Skeletal muscle tissue (tissue), 4 donors: ENCODE results near the gene IL17RE. TPM values are rescaled to one million over a fixed set of nuclear protein-coding genes. Genes with fewer than 3 reads are reported as not detected.
"Not testable (repeated sequence)": the region's sequence is repeated elsewhere in the genome, so short reads cannot be mapped to it uniquely, and the experiment has no call there.

Experiments
- H3K27ac ChIP-seq: one replicate; pipeline ENCODE4 v1.7.0; 2013; ENCODE audit warnings: mild to moderate bottlenecking, low read depth, low read length, inconsistent platforms
- H3K27me3 ChIP-seq, 3 donors: one replicate each; pipeline ENCODE4 v1.7.0; 2013; ENCODE audit warnings: low read length in 3 of 3; ENCODE audit not compliant: control insufficient read depth in 3 of 3, insufficient read depth in 3 of 3
- H3K36me3 ChIP-seq, 3 donors: one replicate each; pipeline ENCODE4 v1.7.0; 2013; ENCODE audit warnings: low read length in 3 of 3; ENCODE audit not compliant: control insufficient read depth in 3 of 3, insufficient read depth in 3 of 3
- H3K4me1 ChIP-seq, 3 donors: one replicate each; pipeline ENCODE4 v1.7.0; 2013; ENCODE audit warnings: low read length in 3 of 3, mild to moderate bottlenecking in 3 of 3; ENCODE audit not compliant: control insufficient read depth in 3 of 3, insufficient read depth in 3 of 3
- H3K4me3 ChIP-seq, 3 donors: one replicate each; pipeline ENCODE4 v1.7.0; 2013; ENCODE audit warnings: low read length in 3 of 3
- H3K9ac ChIP-seq, 3 donors: one replicate each; pipeline ENCODE4 v1.7.0; 2013; ENCODE audit warnings: low read length in 3 of 3, mild to moderate bottlenecking in 3 of 3, moderate library complexity in 2 of 3, low read depth in 1 of 3
- H3K9me3 ChIP-seq, 3 donors: one replicate each; pipeline ENCODE4 v1.7.0; 2013; ENCODE audit warnings: low read length in 3 of 3; ENCODE audit not compliant: control insufficient read depth in 3 of 3
- total RNA-seq: library from RNA; depleted of rRNA; stranded (reverse); fragments of >200 nt; gene quantifications from one replicate; pipeline ENCODE4 v1.2.3, GENCODE V29; 2014
- donor health status: Osteomylitis.

Gene IL17RE
- total RNA-seq, 1 donor from 2014 or later: not detected

DNA sequence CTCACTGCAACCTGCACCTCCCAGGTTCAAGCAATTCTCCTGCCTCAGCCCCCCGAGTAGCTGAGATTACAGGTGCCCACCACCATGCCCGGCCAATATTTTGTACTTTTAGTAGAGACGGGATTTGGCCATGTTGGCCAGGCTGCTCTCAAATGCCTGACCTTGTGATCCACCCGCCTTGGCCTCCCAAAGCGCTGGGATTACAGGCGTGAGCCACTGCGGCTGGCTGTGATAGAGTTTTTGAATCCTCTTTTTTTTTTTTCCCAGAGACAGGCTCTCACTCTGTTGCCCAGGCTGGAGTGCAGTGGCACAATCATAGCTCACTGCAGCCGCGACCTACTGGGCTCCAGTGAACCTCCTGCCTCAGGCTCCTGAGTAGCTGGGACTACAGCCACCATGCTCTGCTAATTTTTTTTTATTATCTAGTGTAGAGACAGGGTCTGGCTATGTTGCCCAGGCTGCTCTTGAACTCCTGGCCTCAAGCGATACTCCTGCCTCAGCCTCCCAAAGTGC is 37.5 kb upstream of the IL17RE start:
- not testable (repeated sequence) for H3K9me3 ChIP-seq, H3K4me3 ChIP-seq, H3K27ac ChIP-seq, H3K36me3 ChIP-seq, H3K9ac ChIP-seq, H3K4me1 ChIP-seq, H3K27me3 ChIP-seq

- Histone ChIP-seq H3K27me3 (no peaks in the 10 kb centered on the region), H3K9ac (no peak overlapping the region), H3K36me3 (no peaks in the 10 kb centered on the region), H3K4me3 (no peak overlapping the region), H3K9me3 (no peaks in the 10 kb centered on the region), H3K4me1 (peaks cover 3 to 6% (median 3%) of the 10 kb centered on the region in 3 donors), H3K27ac (no peak overlapping the region)
These were observed 36.0 kb upstream of the IL17RE start for GRCh38 chr3:9866639-9867038.

DNA sequence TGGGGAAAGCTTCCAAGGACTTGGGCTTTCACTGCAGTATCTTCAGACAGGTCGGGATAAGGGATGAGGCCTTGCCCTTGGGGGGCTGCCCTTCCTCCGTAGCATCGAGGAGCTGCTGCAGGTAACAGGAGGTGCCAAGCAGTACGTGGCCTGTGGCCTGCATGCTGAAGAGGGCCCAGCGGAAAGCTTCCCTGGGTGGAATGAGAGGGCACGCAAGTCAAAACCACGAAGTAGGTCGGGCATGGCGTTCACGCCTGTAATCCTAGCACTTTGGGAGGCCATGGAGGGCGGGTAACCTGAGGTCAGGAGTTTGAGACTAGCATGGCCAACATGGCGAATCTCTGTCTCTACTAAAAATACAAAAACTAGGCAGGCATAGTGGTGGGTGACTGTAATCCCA is 35.5 kb upstream of the IL17RE start:
- Histone ChIP-seq H3K9ac (no peak overlapping the region), H3K36me3 (no peaks in the 10 kb centered on the region), H3K4me3 (no peak overlapping the region), H3K4me1 (peaks cover 3 to 6% (median 3%) of the 10 kb centered on the region in 3 donors), H3K27ac (no peak overlapping the region), H3K27me3 (no peaks in the 10 kb centered on the region), H3K9me3 (no peaks in the 10 kb centered on the region)

DNA sequence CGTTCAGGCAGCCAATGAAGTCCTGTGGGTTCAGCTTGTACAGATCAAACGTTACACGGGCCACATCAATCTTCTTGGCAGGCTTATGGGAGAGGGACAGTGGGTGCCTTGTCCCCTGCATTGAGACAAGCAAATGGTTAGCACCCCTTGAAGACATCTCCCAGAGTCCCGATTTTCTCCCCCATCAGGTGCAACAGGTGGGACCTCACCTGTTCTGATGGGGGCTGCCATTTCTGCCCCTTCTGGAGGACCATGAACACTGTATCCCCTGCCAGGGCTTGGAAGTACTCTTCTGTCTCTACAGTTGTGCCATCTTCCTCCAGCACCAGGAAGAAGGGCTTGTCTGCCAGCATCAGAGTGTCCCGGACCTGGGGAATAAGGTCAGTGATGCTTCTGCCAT is 32.7 kb upstream of the IL17RE start:
- no peak overlapping the region for H3K9ac ChIP-seq
- no peaks in the 10 kb centered on the region for H3K27me3 ChIP-seq
- no peaks in the 10 kb centered on the region for H3K9me3 ChIP-seq
- no peak overlapping the region for H3K4me3 ChIP-seq
- H3K4me1 ChIP-seq: no peaks in the 10 kb centered on the region
- H3K36me3 ChIP-seq: no peaks in the 10 kb centered on the region
- no peak overlapping the region for H3K27ac ChIP-seq

DNA sequence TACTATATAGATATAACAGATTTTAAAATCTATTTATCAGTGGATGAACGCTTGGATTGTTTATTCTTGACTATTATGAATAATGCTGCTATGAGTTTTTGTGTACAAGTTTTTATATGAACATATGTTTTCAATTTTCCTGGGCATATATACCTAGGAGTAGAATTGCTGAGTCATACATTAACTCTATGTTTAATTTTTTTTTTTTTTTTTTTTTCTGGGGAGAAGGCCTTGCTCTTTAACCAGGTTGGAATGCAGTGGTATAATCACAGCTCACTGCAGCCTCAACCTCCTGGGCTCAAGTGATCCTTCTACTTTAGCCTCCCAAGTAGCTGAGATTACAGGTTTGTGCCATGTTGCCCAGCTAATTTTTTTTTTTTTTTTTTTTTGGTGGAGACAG is 31.7 kb upstream of the IL17RE start:
- Histone ChIP-seq H3K27me3 (no peaks in the 10 kb centered on the region), H3K9ac (no peak overlapping the region), H3K27ac (no peak overlapping the region), H3K4me3 (no peak overlapping the region), H3K4me1 (no peaks in the 10 kb centered on the region), H3K9me3 (no peaks in the 10 kb centered on the region), H3K36me3 (no peaks in the 10 kb centered on the region)

GRCh38 chr3:9872067-9872466 is 30.6 kb upstream of the IL17RE start:
- not testable (repeated sequence) for H3K36me3 ChIP-seq, H3K4me3 ChIP-seq, H3K27me3 ChIP-seq, H3K27ac ChIP-seq, H3K9ac ChIP-seq, H3K4me1 ChIP-seq, H3K9me3 ChIP-seq

GRCh38 chr3:9875448-9875847 is 27.2 kb upstream of the IL17RE start:
- H3K4me3 ChIP-seq: no peak overlapping the region
- H3K27ac ChIP-seq: no peak overlapping the region
- no peaks in the 10 kb centered on the region for H3K27me3 ChIP-seq
- no peaks in the 10 kb centered on the region for H3K36me3 ChIP-seq
- no peaks in the 10 kb centered on the region for H3K9me3 ChIP-seq
- H3K9ac ChIP-seq: no peak overlapping the region
- H3K4me1 ChIP-seq: no peaks in the 10 kb centered on the region

GRCh38 chr3:9876255-9876654 is 26.4 kb upstream of the IL17RE start:
- H3K36me3 ChIP-seq, H3K27ac ChIP-seq, H3K4me1 ChIP-seq, H3K9ac ChIP-seq, H3K4me3 ChIP-seq, H3K27me3 ChIP-seq, H3K9me3 ChIP-seq: not testable (repeated sequence)

- Histone ChIP-seq H3K36me3 (no peaks in the 10 kb centered on the region), H3K9ac (no peak overlapping the region), H3K9me3 (no peaks in the 10 kb centered on the region), H3K27me3 (no peaks in the 10 kb centered on the region), H3K27ac (no peak overlapping the region), H3K4me1 (no peaks in the 10 kb centered on the region), H3K4me3 (no peak overlapping the region)
These were observed 25.7 kb upstream of the IL17RE start for GRCh38 chr3:9876991-9877390.

- no peaks in the 10 kb centered on the region for H3K9me3 ChIP-seq
- no peak overlapping the region for H3K9ac ChIP-seq
- no peaks in the 10 kb centered on the region for H3K36me3 ChIP-seq
- no peaks in the 10 kb centered on the region for H3K27me3 ChIP-seq
- H3K27ac ChIP-seq: no peak overlapping the region
- H3K4me1 ChIP-seq: no peaks in the 10 kb centered on the region
- H3K4me3 ChIP-seq: no peak overlapping the region
These were observed 23.9 kb upstream of the IL17RE start for GRCh38 chr3:9878700-9879099.
